ENCODE measurements around the gene PDXDC1. TPM values are rescaled to one million over a fixed set of nuclear protein-coding genes. Genes with fewer than 3 reads are reported as not detected.
"Not testable (repeated sequence)": the region's sequence is repeated elsewhere in the genome, so short reads cannot be mapped to it uniquely, and the experiment has no call there.

Gene PDXDC1
- total RNA-seq, 2 donors from 2014 or later = 63.3 to 66.2 TPM

DNA sequence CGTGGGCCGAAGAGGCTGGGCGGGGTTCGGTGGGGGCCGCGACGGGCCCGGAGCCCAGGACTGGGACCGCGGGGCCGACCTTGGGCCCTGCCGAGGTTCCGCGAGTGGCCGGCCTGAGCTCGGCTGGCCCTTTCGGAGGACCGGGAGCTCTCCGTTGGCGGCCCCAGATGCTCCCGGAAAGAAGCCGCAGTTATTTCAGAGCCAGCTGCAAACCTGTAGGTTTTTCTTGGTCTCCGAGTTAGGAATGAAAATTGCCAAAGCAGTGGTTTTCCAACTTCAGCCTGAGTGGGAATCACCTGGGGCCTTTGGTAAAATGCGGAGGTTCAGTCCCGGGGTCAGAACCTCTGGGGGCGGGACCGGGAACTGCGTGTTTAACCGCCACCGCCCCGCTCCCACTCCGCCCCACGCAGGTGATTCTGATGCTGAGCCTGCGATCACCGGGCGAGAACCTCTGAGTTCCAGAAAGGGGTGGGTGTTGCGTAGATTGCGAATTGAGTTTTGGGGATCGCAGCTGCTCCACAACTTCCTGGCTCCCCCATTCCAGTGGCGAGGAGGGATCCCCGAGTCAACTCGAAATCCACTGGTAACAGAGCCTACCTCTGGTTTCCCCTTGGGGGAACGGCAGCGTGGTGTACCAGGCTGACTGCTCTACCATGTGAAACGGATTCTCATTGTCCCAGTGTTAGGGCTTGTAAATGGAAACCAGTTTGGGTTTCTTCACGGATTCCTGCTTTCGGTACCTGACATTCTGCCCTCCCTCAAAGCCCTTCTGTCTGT is 780 bp downstream of the PDXDC1 start:
- WGBS, 2 donors = 1 to 2% methylated on average over 9 to 47 of the region's 47 CpGs
- peak; percentile 16 for ATAC-seq
- TF ChIP-seq, protein P1, sequence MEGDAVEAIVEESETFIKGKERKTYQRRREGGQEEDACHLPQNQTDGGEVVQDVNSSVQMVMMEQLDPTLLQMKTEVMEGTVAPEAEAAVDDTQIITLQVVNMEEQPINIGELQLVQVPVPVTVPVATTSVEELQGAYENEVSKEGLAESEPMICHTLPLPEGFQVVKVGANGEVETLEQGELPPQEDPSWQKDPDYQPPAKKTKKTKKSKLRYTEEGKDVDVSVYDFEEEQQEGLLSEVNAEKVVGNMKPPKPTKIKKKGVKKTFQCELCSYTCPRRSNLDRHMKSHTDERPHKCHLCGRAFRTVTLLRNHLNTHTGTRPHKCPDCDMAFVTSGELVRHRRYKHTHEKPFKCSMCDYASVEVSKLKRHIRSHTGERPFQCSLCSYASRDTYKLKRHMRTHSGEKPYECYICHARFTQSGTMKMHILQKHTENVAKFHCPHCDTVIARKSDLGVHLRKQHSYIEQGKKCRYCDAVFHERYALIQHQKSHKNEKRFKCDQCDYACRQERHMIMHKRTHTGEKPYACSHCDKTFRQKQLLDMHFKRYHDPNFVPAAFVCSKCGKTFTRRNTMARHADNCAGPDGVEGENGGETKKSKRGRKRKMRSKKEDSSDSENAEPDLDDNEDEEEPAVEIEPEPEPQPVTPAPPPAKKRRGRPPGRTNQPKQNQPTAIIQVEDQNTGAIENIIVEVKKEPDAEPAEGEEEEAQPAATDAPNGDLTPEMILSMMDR (IDR thresholded peaks at IDR 0.05) = peak in 1 of 7 experiments; percentile 34

DNA sequence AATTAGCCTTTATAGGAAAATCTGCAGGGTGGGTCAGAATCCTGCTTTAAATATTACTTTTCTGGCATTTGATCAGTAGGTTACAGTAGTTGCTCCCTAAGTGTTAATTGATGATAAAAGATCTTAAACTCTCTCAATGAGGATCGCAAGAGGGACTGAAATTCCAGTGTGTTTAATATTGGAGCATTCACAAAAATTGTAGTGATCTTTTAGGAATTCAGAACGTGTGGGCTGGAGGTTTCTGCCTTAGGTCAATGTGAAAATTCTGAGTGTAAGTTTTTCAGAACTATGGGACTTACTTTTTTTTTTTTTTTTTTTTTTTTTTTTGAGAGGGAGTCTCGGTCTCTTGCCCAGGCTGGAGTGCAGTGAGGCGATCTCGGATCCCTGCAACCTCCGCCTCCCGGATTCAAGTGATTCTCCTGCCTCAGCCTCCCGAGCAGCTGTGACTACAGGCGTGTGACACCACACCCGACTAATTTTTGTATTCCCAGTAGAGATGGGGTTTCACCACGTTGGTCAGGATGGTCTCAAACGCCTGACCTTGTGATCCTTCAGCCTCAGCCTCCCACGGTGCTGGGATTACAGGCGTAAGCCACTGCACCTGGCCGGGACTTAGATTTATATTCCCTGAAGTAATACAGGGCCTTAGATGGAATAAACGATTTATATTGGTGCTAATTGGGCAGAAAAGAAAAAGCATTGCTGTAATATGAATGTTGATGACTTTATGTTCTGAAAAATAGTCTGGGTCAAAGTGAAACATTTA is 2.3 kb downstream of the PDXDC1 start:
- intact Hi-C loops (cut with DNase I); H3K9me3 ChIP-seq; DNase-seq; ATAC-seq; H3K27me3 ChIP-seq; H3K4me3 ChIP-seq; H3K36me3 ChIP-seq (replicated peaks in 1 of 2; ENCODE audit: insufficient read depth in 1 of 2, low read depth in 2 of 2): not testable (repeated sequence)
- Histone ChIP-seq H3K27ac (peak overlapping the region in 1 of 4 donors; percentile 99), H3K4me1 (peaks cover 60% of the 10 kb centered on the region)
- WGBS, 2 donors = 52 to 63% methylated on average over 14 of the region's 16 CpGs

More for the DNA sequence above, 780 bp downstream of the PDXDC1 start:
- Histone ChIP-seq H3K4me3 (peak overlapping the region; percentile 96 to 97), H3K27ac (peak overlapping the region; percentile 90 to 99 (median 96)), H3K4me1 (peaks cover 44% of the 10 kb centered on the region)
- H3K27me3 ChIP-seq; H3K36me3 ChIP-seq (replicated peaks in 1 of 2; ENCODE audit: insufficient read depth in 1 of 2, low read depth in 2 of 2); H3K9me3 ChIP-seq; intact Hi-C loops (cut with DNase I): not testable (repeated sequence)
- peak; percentile 37 to 70 (median 60) for DNase-seq

DNA sequence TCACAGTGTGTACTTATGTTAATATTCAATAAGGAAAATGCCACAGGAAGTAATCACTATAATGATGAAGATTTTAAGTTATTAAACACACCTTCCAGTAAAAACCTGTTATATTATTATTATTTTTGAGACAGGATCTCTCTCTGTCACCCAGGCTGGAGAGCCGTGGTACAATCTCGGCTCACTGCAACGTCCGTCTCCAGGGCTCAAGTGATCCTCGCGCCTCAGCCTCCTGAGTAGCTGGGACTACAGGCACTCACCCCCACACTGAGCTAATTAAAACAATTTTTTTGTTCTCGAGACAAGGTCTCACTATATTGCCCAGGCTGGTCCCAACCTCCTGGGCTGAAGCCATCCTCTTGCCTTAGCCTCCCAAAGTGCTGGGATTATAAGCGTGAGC is 3.5 kb downstream of the PDXDC1 start:
- ATAC-seq; H3K4me3 ChIP-seq; H3K9me3 ChIP-seq; H3K27me3 ChIP-seq; intact Hi-C loops (cut with DNase I); DNase-seq; H3K36me3 ChIP-seq (replicated peaks in 1 of 2; ENCODE audit: insufficient read depth in 1 of 2, low read depth in 2 of 2): not testable (repeated sequence)
- 80 to 87% methylated on average over 8 of the region's 8 CpGs for WGBS, 2 donors
- peak overlapping the region in 3 of 4 donors; percentile 42 to 75 (median 66) for H3K27ac ChIP-seq
- peaks cover 64% of the 10 kb centered on the region for H3K4me1 ChIP-seq

DNA sequence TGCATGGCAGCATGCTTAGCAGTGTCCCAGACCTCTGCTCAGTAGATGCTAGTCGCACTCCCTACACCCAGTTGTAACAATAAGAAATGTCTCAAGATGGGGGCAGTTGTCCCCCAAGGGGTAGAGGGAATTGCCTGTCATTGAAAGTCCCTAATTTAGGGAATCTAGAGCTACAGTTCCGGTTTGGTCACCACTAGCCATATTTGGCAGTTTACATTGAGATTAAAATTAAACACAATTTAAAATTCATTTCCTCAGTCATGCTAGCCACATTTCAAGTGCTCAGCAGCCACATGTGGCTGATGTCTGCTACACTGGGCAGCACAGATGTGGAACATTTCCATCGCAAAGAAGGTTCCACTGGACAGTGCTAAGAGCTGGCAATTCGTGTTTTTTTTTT is 4.1 kb downstream of the PDXDC1 start:
- DNase-seq; intact Hi-C loops (cut with DNase I); H3K36me3 ChIP-seq (replicated peaks in 1 of 2; ENCODE audit: insufficient read depth in 1 of 2, low read depth in 2 of 2); H3K27me3 ChIP-seq; H3K9me3 ChIP-seq; ATAC-seq; H3K4me3 ChIP-seq: not testable (repeated sequence)
- Histone ChIP-seq H3K4me1 (peaks cover 61% of the 10 kb centered on the region), H3K27ac (peak overlapping the region; percentile 30 to 75 (median 54))
- 55 to 62% methylated on average over 4 of the region's 4 CpGs for WGBS, 2 donors

DNA sequence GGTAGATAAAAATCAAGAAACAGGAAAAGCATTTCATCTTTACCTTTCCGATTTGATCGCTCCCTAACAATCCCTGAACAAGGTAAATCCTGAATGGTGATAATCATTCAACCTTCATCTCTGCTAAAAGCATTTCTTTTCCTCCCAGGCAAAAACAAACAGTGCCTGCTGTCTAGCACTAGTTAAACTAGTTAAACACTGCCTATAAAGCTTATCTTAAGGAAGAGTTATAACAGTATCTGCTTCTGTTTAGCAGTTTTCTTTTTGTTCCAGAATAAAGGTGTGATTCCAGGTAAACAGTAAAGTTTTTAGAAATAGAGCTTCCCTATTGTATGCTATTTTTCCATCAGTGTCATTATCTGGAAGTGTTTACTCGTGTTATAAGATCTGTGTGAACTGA is 6.4 kb downstream of the PDXDC1 start:
- H3K36me3 ChIP-seq (replicated peaks in 1 of 2; ENCODE audit: insufficient read depth in 1 of 2, low read depth in 2 of 2); DNase-seq; H3K27me3 ChIP-seq; intact Hi-C loops (cut with DNase I); H3K4me3 ChIP-seq; H3K9me3 ChIP-seq; ATAC-seq: not testable (repeated sequence)
- WGBS, 2 donors = 22 to 29% methylated on average over 3 of the region's 3 CpGs
- Histone ChIP-seq H3K4me1 (peaks cover 68% of the 10 kb centered on the region), H3K27ac (peak overlapping the region in 3 of 4 donors; percentile 32 to 75 (median 66))

DNA sequence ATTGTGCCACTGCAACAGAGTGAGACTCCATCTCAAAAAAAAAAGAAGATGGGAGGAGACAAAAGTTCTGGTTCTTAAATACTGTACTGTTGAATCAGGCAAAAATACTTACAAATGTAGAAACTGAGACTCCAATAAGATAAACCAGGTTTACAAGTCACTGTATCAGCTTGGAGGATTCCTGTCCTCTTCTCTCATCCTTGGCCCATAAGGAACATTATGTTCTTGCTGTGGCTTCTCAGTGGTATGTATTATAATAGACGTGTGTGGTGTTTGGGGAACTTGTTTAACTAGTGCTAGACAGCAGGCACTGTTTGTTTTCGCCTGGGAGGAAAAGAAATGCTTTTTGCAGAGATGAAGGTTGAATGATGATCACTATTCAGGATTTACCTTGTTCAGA is 7.7 kb downstream of the PDXDC1 start:
- intact Hi-C loops (cut with DNase I); DNase-seq; H3K36me3 ChIP-seq (replicated peaks in 1 of 2; ENCODE audit: insufficient read depth in 1 of 2, low read depth in 2 of 2); H3K27me3 ChIP-seq; H3K4me3 ChIP-seq; H3K9me3 ChIP-seq: not testable (repeated sequence)
- ATAC-seq = peak; percentile 61
- peaks cover 60% of the 10 kb centered on the region for H3K4me1 ChIP-seq
- 0% methylated on average over 1 of the region's 2 CpGs; no CpG with 5 or more reads in 1 of the 2 donors for WGBS, 2 donors
- H3K27ac ChIP-seq = peak overlapping the region in 3 of 4 donors; percentile 5 to 75 (median 64)

DNA sequence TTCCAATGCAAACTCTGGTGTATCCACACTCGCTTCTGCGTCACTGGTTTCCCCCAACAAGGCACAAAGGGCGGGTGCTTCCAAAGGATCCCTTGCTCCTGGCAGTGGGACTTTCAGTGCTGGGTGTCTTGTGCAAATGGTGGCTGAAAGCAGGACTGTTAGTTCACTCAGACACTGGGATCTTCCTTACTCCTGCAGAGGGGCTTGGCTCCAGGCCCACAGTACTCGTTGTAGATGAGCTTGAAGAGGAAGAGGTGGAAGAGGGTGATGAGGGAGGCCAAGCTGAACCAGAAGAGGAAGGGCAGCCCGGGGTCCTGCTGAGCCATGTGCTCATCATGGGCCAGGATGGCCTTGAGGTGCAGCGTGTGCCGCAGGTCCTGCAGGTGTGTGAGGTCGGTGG is 13.3 kb downstream of the PDXDC1 start:
- H3K36me3 ChIP-seq (replicated peaks in 1 of 2; ENCODE audit: insufficient read depth in 1 of 2, low read depth in 2 of 2); H3K27me3 ChIP-seq; H3K4me3 ChIP-seq; intact Hi-C loops (cut with DNase I); H3K9me3 ChIP-seq; ATAC-seq; H3K27ac ChIP-seq: not testable (repeated sequence)
- peak in 1 of 4 donors; percentile 21 for DNase-seq
- WGBS, 2 donors = 74 to 79% methylated on average over 8 of the region's 8 CpGs
- peaks cover 24% of the 10 kb centered on the region for H3K4me1 ChIP-seq

DNA sequence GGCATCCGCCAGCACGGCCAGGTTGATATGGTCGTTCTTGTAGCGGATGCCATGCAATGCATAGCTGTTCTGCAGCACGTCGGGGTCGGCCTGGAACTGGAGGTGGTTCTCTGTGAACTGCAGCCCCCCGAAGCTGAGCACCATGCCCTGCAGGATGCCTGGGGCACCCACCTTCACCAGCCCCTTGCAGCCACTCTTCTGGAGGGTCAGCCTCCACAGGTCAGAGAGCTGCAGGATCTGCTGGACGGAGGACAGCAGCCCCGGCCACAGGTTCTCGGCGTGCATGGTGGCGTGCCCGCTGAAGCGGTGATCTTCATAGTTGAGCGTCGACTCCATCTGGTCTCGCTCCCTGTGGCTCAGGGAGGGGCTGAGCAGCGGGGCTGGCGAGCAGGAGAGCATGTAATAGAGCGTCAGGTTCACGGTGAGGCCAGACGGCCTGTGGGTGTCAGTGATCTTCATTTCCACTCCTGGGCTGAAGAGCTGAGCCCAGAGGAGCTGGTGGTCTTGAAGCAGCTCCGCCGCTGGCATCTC is 13.9 kb downstream of the PDXDC1 start:
- H3K4me1 ChIP-seq = peaks cover 24% of the 10 kb centered on the region
- H3K27ac ChIP-seq; H3K9me3 ChIP-seq; intact Hi-C loops (cut with DNase I); H3K4me3 ChIP-seq; H3K27me3 ChIP-seq; H3K36me3 ChIP-seq (replicated peaks in 1 of 2; ENCODE audit: insufficient read depth in 1 of 2, low read depth in 2 of 2); ATAC-seq: not testable (repeated sequence)
- DNase-seq = peak in 2 of 4 donors; percentile 25 to 36
- 87 to 96% methylated on average over 16 to 25 of the region's 25 CpGs for WGBS, 2 donors

DNA sequence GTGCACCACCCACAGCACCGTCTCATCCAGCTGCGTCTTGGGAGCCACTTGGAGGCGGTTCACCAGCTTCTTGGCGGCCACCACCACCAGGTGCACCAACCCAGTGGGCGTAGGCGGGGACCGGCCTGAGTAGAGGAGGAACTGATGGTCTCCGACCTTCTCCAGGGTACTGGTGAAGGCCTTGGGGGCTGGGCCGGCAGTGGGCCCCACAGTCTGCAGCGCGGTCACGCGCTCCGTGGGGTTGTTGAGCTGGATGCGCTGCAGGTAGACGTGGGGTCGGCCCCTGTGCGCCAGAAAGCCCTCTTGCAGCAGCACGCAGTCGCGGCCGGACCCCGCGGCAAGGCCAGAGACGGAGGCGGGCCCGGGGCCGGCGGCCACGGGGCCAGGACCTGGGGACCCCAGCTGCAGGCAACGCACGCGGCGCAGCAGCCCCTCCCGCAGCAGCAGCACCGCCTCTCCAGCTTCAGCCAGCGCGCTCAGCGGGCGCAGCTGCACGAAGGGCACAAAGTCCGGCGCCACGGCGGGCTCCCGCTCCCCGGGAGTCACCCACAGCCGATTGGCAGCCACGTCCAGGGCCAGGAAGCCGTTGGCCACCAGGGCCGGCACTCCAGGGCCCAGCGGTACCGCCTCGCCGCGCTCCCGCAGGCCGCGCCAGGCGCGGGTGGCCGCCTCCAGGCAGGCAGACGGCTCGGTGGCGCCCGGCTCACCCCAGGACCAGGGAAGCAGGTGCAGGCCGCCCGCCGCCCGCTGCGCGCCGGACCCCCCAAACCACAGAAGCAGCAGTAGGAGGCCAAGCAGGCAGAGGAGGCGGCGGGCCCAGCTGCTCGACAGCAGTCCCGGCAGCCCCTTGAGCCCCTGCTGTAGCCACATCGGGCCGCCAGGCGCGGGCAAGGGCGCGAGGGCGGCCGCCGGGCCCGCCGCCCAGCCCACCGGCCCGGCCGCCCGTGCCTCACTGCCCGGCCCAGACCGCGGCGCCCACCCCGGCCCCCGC is 14.8 kb downstream of the PDXDC1 start:
- 91 to 93% methylated on average over 23 to 80 of the region's 98 CpGs for WGBS, 2 donors
- peaks cover 23% of the 10 kb centered on the region for H3K4me1 ChIP-seq
- H3K27me3 ChIP-seq; H3K27ac ChIP-seq; H3K4me3 ChIP-seq; ATAC-seq; DNase-seq; H3K9me3 ChIP-seq; H3K36me3 ChIP-seq (replicated peaks in 1 of 2; ENCODE audit: insufficient read depth in 1 of 2, low read depth in 2 of 2); intact Hi-C loops (cut with DNase I): not testable (repeated sequence)
